A549 (cell line): Measurements from ENCODE around the gene MIPOL1. TPM values are rescaled to one million over a fixed set of nuclear protein-coding genes. Genes with fewer than 3 reads are reported as not detected.
"Not testable (repeated sequence)": the region's sequence is repeated elsewhere in the genome, so short reads cannot be mapped to it uniquely, and the experiment has no call there.

ENCODE experiments used
- ATAC-seq, 2 experiments: fragments of 200-7000 bp in 1 of 2; fragments of >200 bp in 1 of 2; cut with Nextera tagmentation in 1 of 2; cut with Tn5 transposase in 1 of 2; 3 replicates each; pipeline versions ENCODE4 v1.8.0 to v1.9.1; 2018 to 2020; ENCODE audit warnings: mild to moderate bottlenecking in 1 of 2, moderate library complexity in 1 of 2
- CTCF ChIA-PET: fragments of 300-600 bp; sonication (Branson Sonifier 250); formaldehyde crosslinking; extraction: SDS; loops from one replicate; lab custom pipeline; 2021; ENCODE audit warnings: antibody characterized with exemption, inconsistent platforms; lab: Yijun Ruan, JAX
- POLR2A ChIA-PET: fragments of 350-600 bp; formaldehyde crosslinking; extraction: SDS; loops from one replicate; lab custom pipeline; 2021; ENCODE audit warnings: antibody characterized with exemption, inconsistent platforms; lab: Yijun Ruan, JAX
- DNase-seq, 2 experiments: peaks; one replicate each; pipeline versions ENCODE4 v3.0.0 to v3.0.0-alpha.2; 2011 to 2016; ENCODE audit warnings: low read depth in 1 of 2, low spot score in 1 of 2
- FAIRE-seq: peaks from 2 replicates; lab custom pipeline; 2011; peaks lifted over from hg19 to GRCh38; lab: Jason Lieb, UNC
- H3K27ac ChIP-seq, 2 experiments: fragments of >200 bp; sonication (Bioruptor Twin); formaldehyde crosslinking; 3 replicates each; pipeline ENCODE4 v1.5.1; 2016 to 2017
- H3K4me1 ChIP-seq: fragments of >200 bp; sonication (Bioruptor Twin); formaldehyde crosslinking; 3 replicates; pipeline ENCODE4 v1.6.1; 2016
- H3K4me2 ChIP-seq: fragments of >200 bp; sonication (Bioruptor Twin); formaldehyde crosslinking; 3 replicates; pipeline ENCODE4 v1.6.1; 2016
- H3K4me3 ChIP-seq: fragments of >200 bp; sonication (Bioruptor Twin); formaldehyde crosslinking; 3 replicates; pipeline ENCODE4 v1.5.1; 2016
- H3K9me3 ChIP-seq: fragments of >200 bp; sonication (Bioruptor Twin); formaldehyde crosslinking; 3 replicates; pipeline ENCODE4 v1.6.1; 2016
- CBX2 ChIP-seq: fragments of 200-600 bp; sonication (generic); IDR thresholded peaks from 2 replicates; pipeline ENCODE4 v1.6.1; 2016; ENCODE audit warnings: low read depth, mild to moderate bottlenecking, borderline replicate concordance
- CBX8 ChIP-seq: fragments of 200-600 bp; sonication (generic); IDR thresholded peaks from 2 replicates; pipeline ENCODE4 v1.6.1; 2016
- CHD2 ChIP-seq: fragments of 150-350 bp; IDR thresholded peaks from 2 replicates; pipeline ENCODE4 v1.6.1; 2014; ENCODE audit warnings: low read length; ENCODE audit not compliant: partially characterized antibody
- CHD4 ChIP-seq: fragments of 200-600 bp; sonication (generic); IDR thresholded peaks from 2 replicates; pipeline ENCODE4 v1.6.1; 2016; ENCODE audit warnings: antibody characterized with exemption, mild to moderate bottlenecking, borderline replicate concordance
- EP300 ChIP-seq, 2 experiments: fragments of >200 bp; sonication (Bioruptor Twin); formaldehyde crosslinking; IDR thresholded peaks; 2 replicates in 1 of 2; 3 replicates in 1 of 2; pipeline ENCODE4 v1.6.1; 2016 to 2017
- ESRRA ChIP-seq: fragments of 150-350 bp; IDR thresholded peaks from 2 replicates; pipeline ENCODE4 v1.6.1; 2014; ENCODE audit warnings: mild to moderate bottlenecking, low read length, borderline replicate concordance
- FOSB ChIP-seq: fragments of 250-450 bp; sonication (Bioruptor Pico); IDR thresholded peaks from 2 replicates; pipeline ENCODE4 v1.5.0; 2020; ENCODE audit warnings: mild to moderate bottlenecking, moderate library complexity
- FOSL2 ChIP-seq, 2 experiments: fragments of 450-650 bp in 1 of 2; fragments of >200 bp in 1 of 2; sonication (Bioruptor Twin) in 1 of 2; formaldehyde crosslinking; IDR thresholded peaks; 2 replicates each; pipeline versions ENCODE4 v1.5.0 to v1.6.1; 2016 to 2020; ENCODE audit warnings: mild to moderate bottlenecking in 1 of 2, moderate library complexity in 1 of 2
- HMGXB4 ChIP-seq: fragments of 250-450 bp; sonication (Bioruptor Pico); IDR thresholded peaks from 2 replicates; pipeline ENCODE4 v1.5.0; 2021; ENCODE audit warnings: mild to moderate bottlenecking, moderate library complexity, borderline replicate concordance
- HOXB13 ChIP-seq: fragments of 250-450 bp; sonication (Bioruptor Pico); IDR thresholded peaks from 2 replicates; pipeline ENCODE4 v1.5.0; 2020; ENCODE audit warnings: low read depth, mild to moderate bottlenecking, moderate library complexity
- HOXB5 ChIP-seq: fragments of 250-450 bp; sonication (Bioruptor Pico); IDR thresholded peaks from 2 replicates; pipeline ENCODE4 v1.5.0; 2020; ENCODE audit warnings: mild to moderate bottlenecking, moderate library complexity
- JUN ChIP-seq, 2 experiments: fragments of >200 bp; sonication (Bioruptor Twin); formaldehyde crosslinking; IDR thresholded peaks; 2 replicates in 1 of 2; 3 replicates in 1 of 2; pipeline ENCODE4 v1.6.1; 2016 to 2017
- MAX ChIP-seq: IDR thresholded peaks from 2 replicates; pipeline ENCODE4 v1.6.1; 2012
- PBX3 ChIP-seq: IDR thresholded peaks from 2 replicates; pipeline ENCODE4 v1.6.1; 2012
- POLR2AphosphoS2 ChIP-seq: conservative IDR thresholded peaks from 2 replicates; pipeline ENCODE4 v1.6.1; 2012; ENCODE audit warnings: low read length, improper control_type of control experiment, inconsistent platforms
- RAD21 ChIP-seq, 2 experiments: fragments of >200 bp in 1 of 2; sonication (Bioruptor Twin) in 1 of 2; formaldehyde crosslinking in 1 of 2; IDR thresholded peaks in 1 of 2; conservative IDR thresholded peaks in 1 of 2; 2 replicates in 1 of 2; 3 replicates in 1 of 2; pipeline ENCODE4 v1.6.1; 2012 to 2018; ENCODE audit warnings: inconsistent platforms in 1 of 2
- RCOR1 ChIP-seq: fragments of 150-350 bp; IDR thresholded peaks from 2 replicates; pipeline ENCODE4 v1.6.1; 2014; ENCODE audit warnings: antibody characterized with exemption, low read length, low read depth
- RNF2 ChIP-seq: fragments of 200-600 bp; sonication (generic); IDR thresholded peaks from 2 replicates; pipeline ENCODE4 v1.6.1; 2016; ENCODE audit warnings: low read depth, mild to moderate bottlenecking, antibody characterized with exemption, moderate library complexity, borderline replicate concordance
- TP53 ChIP-seq: fragments of 250-450 bp; sonication (Bioruptor Pico); IDR thresholded peaks from 2 replicates; pipeline ENCODE4 v1.5.0; 2021; ENCODE audit warnings: mild to moderate bottlenecking, moderate library complexity
- USF2 ChIP-seq: fragments of 450-650 bp; IDR thresholded peaks from 2 replicates; pipeline ENCODE4 v1.6.1; 2014; ENCODE audit warnings: antibody characterized with exemption
- ZFP36 ChIP-seq: fragments of 450-650 bp; IDR thresholded peaks from 2 replicates; pipeline ENCODE4 v1.6.1; 2014; ENCODE audit warnings: borderline replicate concordance; ENCODE audit not compliant: partially characterized antibody
- WGBS: methylation state at CpG from one replicate; pipeline ENCODE4 v1.1.6; 2017; ENCODE audit errors: missing lambda C conversion rate; 5-methylcytosine and 5-hydroxymethylcytosine counted together
- polyA plus RNA-seq, 4 experiments: library from polyadenylated mRNA; depleted of rRNA in 3 of 4; stranded (reverse); fragments of >200 nt; fragmentation: RNase III in 1 of 4; extraction: RNeasy Plus Mini Kit Qiagen cat#74134 plus additional on column Dnase treatment in 1 of 4; gene quantifications; 2 replicates in 3 of 4; 3 replicates in 1 of 4; pipeline ENCODE4 v1.2.3, GENCODE V29; 2011 to 2017

MIPOL1 gene
- polyA plus RNA-seq, 2 of the 4 experiments (the other 2 are of a cell fraction): 5.2 to 13.4 TPM

- TF ChIP-seq ESRRA (no peak), RAD21 (conservative IDR thresholded peaks at IDR 0.05 in 1 of 2, IDR thresholded peaks at IDR 0.05 in 1 of 2) (no peak), PBX3 (no peak), HOXB5 (CRISPR knock-in tag) (no peak)
Measured at GRCh38 chr14:37550511-37550910, 352.8 kb downstream of the MIPOL1 start (continued).

- DNase-seq: no peak
- Histone ChIP-seq H3K4me3 (no peak overlapping the region), H3K9me3 (peaks cover 7% of the 10 kb centered on the region; the same call in 1 of the 3 replicates), H3K4me1 (peaks cover 26% of the 10 kb centered on the region), H3K27ac (no peak overlapping the region), H3K4me2 (no peak overlapping the region)
- no peak for ATAC-seq
- POLR2A ChIA-PET: no interaction called here
- no peak for FAIRE-seq
- WGBS: 90% methylated on average over 1 of the region's 1 CpG
- TF ChIP-seq CBX2 (no peak), MAX (no peak), CHD4 (no peak), RCOR1 (no peak), HMGXB4 (CRISPR knock-in tag) (no peak), CBX8 (no peak), USF2 (no peak), RNF2 (no peak), FOSL2 (IDR thresholded peaks at IDR 0.05) (no peak), FOSL2 (CRISPR knock-in tag; IDR thresholded peaks at IDR 0.05) (no peak)
- CTCF ChIA-PET: no interaction called here
Measured at GRCh38 chr14:37551119-37551518, 353.4 kb downstream of the MIPOL1 start.

GRCh38 chr14:37553935-37554550, 356.3 kb downstream of the MIPOL1 start:
- Histone ChIP-seq H3K4me1 (peaks cover 7% of the 10 kb centered on the region; the same call in 2 of the 3 replicates), H3K9me3 (peaks cover 10% of the 10 kb centered on the region; the same call in 1 of the 3 replicates), H3K4me3 (no peak overlapping the region), H3K4me2 (no peak overlapping the region), H3K27ac (no peak overlapping the region)
- TF ChIP-seq JUN (IDR thresholded peaks at IDR 0.05) (no peak), RCOR1 (no peak), CHD2 (no peak), HOXB13 (no peak), ZFP36 (no peak), POLR2AphosphoS2 (no peak), HOXB5 (CRISPR knock-in tag) (no peak), EP300 (IDR thresholded peaks at IDR 0.05) (no peak), HMGXB4 (CRISPR knock-in tag) (no peak), CHD4 (no peak), TP53 (no peak), RNF2 (no peak), CBX2 (no peak), FOSB (CRISPR knock-in tag) (no peak)
- ATAC-seq (no peak), FAIRE-seq (no peak), DNase-seq (no peak)
- CTCF ChIA-PET: no interaction called here
- WGBS: 82% methylated on average over 1 of the region's 1 CpG
- POLR2A ChIA-PET: interaction anchor here (0.7 kb wide), 1 partner anchor 16 kb away, joined by 5 read pairs; no protein-coding TSS in a partner anchor

- FAIRE-seq, H3K27ac ChIP-seq, H3K4me2 ChIP-seq, H3K4me1 ChIP-seq, H3K9me3 ChIP-seq, DNase-seq, CTCF ChIA-PET, POLR2A ChIA-PET, ATAC-seq, H3K4me3 ChIP-seq: not testable (repeated sequence)
- no CpG with 5 or more reads among the region's 33 CpGs for WGBS
Measured at GRCh38 chr14:37555596-37555995, 357.9 kb downstream of the MIPOL1 start.
